Colonic mucosa (tissue), 4 donors: ENCODE data around the gene RIPOR3. TPM values are rescaled to one million over a fixed set of nuclear protein-coding genes. Genes with fewer than 3 reads are reported as not detected.

Experiments used
- DNase-seq: peaks from one replicate; pipeline ENCODE4 v3.0.0-alpha.2; 2020
- H3K27ac ChIP-seq: fragments of 200-600 bp; one replicate; pipeline ENCODE4 v1.8.0; 2021
- H3K27me3 ChIP-seq: fragments of 200-600 bp; one replicate; pipeline ENCODE4 v1.8.0; 2021
- H3K36me3 ChIP-seq: fragments of 200-600 bp; one replicate; pipeline ENCODE4 v1.8.0; 2021
- H3K4me1 ChIP-seq: fragments of 200-600 bp; one replicate; pipeline ENCODE4 v1.8.0; 2021; ENCODE audit warnings: mild to moderate bottlenecking
- H3K4me3 ChIP-seq: fragments of 200-600 bp; one replicate; pipeline ENCODE4 v1.8.0; 2021
- H3K9ac ChIP-seq, 2 donors: one replicate each; pipeline ENCODE4 v1.7.0; 2013; ENCODE audit warnings: control low read depth in 2 of 2, low read depth in 2 of 2, low read length in 2 of 2
- H3K9me3 ChIP-seq: fragments of 200-600 bp; one replicate; pipeline ENCODE4 v1.8.0; 2021
- CTCF ChIP-seq: fragments of 200-600 bp; IDR thresholded peaks from one replicate; pipeline ENCODE4 v1.8.0; 2022; ENCODE audit warnings: antibody characterized with exemption, mild to moderate bottlenecking
- intact Hi-C: fragments of 100-400 bp; cut with DNase I; formaldehyde crosslinking; loops from one replicate; pipeline ENCODE4 v1.14.1; 2022
- total RNA-seq, 2 donors: library from RNA; stranded (reverse); fragmentation: NEBNext Ultra II Directional in 1 of 2; extraction: Animal tissue kit (Norgen Biotek cat#: 25700) in 1 of 2; gene quantifications; one replicate each; pipeline ENCODE4 v1.2.1, GENCODE V29; 2021
- donor health status: healthy.
- donor health status: DM: no; HTN: no; CAD: no.
- donor health status: DM: no; HTN: no; CAD: no.

The RIPOR3 gene
- total RNA-seq, 2 donors from 2014 or later: 1.9 to 2.9 TPM

- Histone ChIP-seq H3K4me1 (peaks cover 4% of the 10 kb centered on the region), H3K27ac (no peak overlapping the region), H3K9me3 (no peaks in the 10 kb centered on the region), H3K27me3 (no peaks in the 10 kb centered on the region), H3K36me3 (peaks cover 9% of the 10 kb centered on the region), H3K9ac (no peak overlapping the region), H3K4me3 (no peak overlapping the region)
- DNase-seq: no peak
- TF ChIP-seq CTCF: no peak
- intact Hi-C loops: no loop called here
Observed at GRCh38 chr20:50582092-50582491, 109.2 kb downstream of the RIPOR3 start.

GRCh38 chr20:50580842-50581544 lies 110.3 kb downstream of the RIPOR3 start:
- TF ChIP-seq CTCF: no peak
- Histone ChIP-seq H3K36me3 (peaks cover 9% of the 10 kb centered on the region), H3K27ac (no peak overlapping the region), H3K9ac (no peak overlapping the region), H3K4me1 (peaks cover 4% of the 10 kb centered on the region), H3K27me3 (no peaks in the 10 kb centered on the region), H3K9me3 (no peaks in the 10 kb centered on the region), H3K4me3 (no peak overlapping the region)
- DNase-seq: no peak
- intact Hi-C loops: no loop called here

- Histone ChIP-seq H3K27ac (no peak overlapping the region), H3K9me3 (no peaks in the 10 kb centered on the region), H3K4me3 (no peak overlapping the region), H3K9ac (no peak overlapping the region), H3K27me3 (no peaks in the 10 kb centered on the region), H3K36me3 (peaks cover 9% of the 10 kb centered on the region), H3K4me1 (peaks cover 4% of the 10 kb centered on the region)
- DNase-seq: peak; percentile 65
- peak; percentile 65 for TF ChIP-seq CTCF
- intact Hi-C loops: no loop called here
Observed at GRCh38 chr20:50580016-50580747, 111.2 kb downstream of the RIPOR3 start.

- Histone ChIP-seq H3K27ac (no peak overlapping the region), H3K4me3 (no peak overlapping the region), H3K27me3 (no peaks in the 10 kb centered on the region), H3K36me3 (peaks cover 9% of the 10 kb centered on the region), H3K4me1 (peaks cover 4% of the 10 kb centered on the region), H3K9ac (no peak overlapping the region), H3K9me3 (no peaks in the 10 kb centered on the region)
- DNase-seq: no peak
- TF ChIP-seq CTCF: no peak
- intact Hi-C loops: loop anchor here (5.0 kb wide), 2 partner anchors 102 to 392 kb away; no protein-coding TSS in a partner anchor
Observed at GRCh38 chr20:50579511-50579910, 111.8 kb downstream of the RIPOR3 start.

- Histone ChIP-seq H3K4me1 (peaks cover 4% of the 10 kb centered on the region), H3K36me3 (peaks cover 5% of the 10 kb centered on the region), H3K27ac (peak overlapping the region; percentile 49), H3K27me3 (no peaks in the 10 kb centered on the region), H3K4me3 (no peak overlapping the region), H3K9me3 (no peaks in the 10 kb centered on the region), H3K9ac (no peak overlapping the region)
- no peak for TF ChIP-seq CTCF
- intact Hi-C loops: loop anchor here (5.0 kb wide), 2 partner anchors 101 to 391 kb away; no protein-coding TSS in a partner anchor
- no peak for DNase-seq
Observed at GRCh38 chr20:50578778-50579165, 112.6 kb downstream of the RIPOR3 start.
